Naive B cell (primary cell): ENCODE data around the gene CA6. TPM values are rescaled to one million over a fixed set of nuclear protein-coding genes. Genes with fewer than 3 reads are reported as not detected.
"Not testable (repeated sequence)": the region's sequence is repeated elsewhere in the genome, so short reads cannot be mapped to it uniquely, and the experiment has no call there.

Source experiments
- ATAC-seq, 2 donors: fragments of 150-1000 bp; cut with Tn5 transposase; 2 replicates each; pipeline ENCODE4 v1.10.0; 2021; ENCODE audit warnings: low read depth in 2 of 2, mild to moderate bottlenecking in 2 of 2, moderate library complexity in 2 of 2
- DNase-seq: peaks from one replicate; pipeline ENCODE4 v3.0.0; 2022
- H3K27ac Mint-ChIP-seq, 6 donors: one replicate each; pipeline ENCODE4 v1.8.0; 2020 to 2022; ENCODE audit warnings: mild to moderate bottlenecking in 6 of 6, mixed read lengths in 6 of 6, moderate library complexity in 5 of 6, inconsistent platforms in 2 of 6
- H3K27me3 Mint-ChIP-seq, 3 donors: one replicate each; pipeline ENCODE4 v1.8.0; 2021 to 2022; ENCODE audit warnings: mixed read lengths in 3 of 3, mild to moderate bottlenecking in 1 of 3
- H3K36me3 Mint-ChIP-seq, 2 donors: one replicate each; pipeline ENCODE4 v1.8.0; 2020 to 2022; ENCODE audit warnings: mixed read lengths in 2 of 2, inconsistent platforms in 1 of 2, mild to moderate bottlenecking in 1 of 2
- H3K4me1 Mint-ChIP-seq, 3 donors: one replicate each; pipeline ENCODE4 v1.8.0; 2020 to 2022; ENCODE audit warnings: mixed read lengths in 3 of 3, inconsistent platforms in 1 of 3, mild to moderate bottlenecking in 1 of 3, moderate library complexity in 1 of 3
- H3K4me3 Mint-ChIP-seq, 8 donors: one replicate each; pipeline ENCODE4 v1.8.0; 2020 to 2022; ENCODE audit warnings: mild to moderate bottlenecking in 8 of 8, mixed read lengths in 8 of 8, moderate library complexity in 8 of 8, inconsistent platforms in 2 of 8
- H3K9me3 Mint-ChIP-seq, 7 donors: one replicate each; pipeline ENCODE4 v1.8.0; 2020 to 2022; ENCODE audit warnings: mixed read lengths in 7 of 7, mild to moderate bottlenecking in 5 of 7, inconsistent platforms in 2 of 7, moderate library complexity in 1 of 7
- polyA plus RNA-seq, 6 donors: library from polyadenylated mRNA; unstranded; fragments of 300-500 nt; fragmentation: Illumina TruSeq; gene quantifications; one replicate each; pipeline ENCODE4 v1.2.3, GENCODE V29; 2021; ENCODE audit warnings: low read depth in 6 of 6

Gene CA6
- polyA plus RNA-seq, 6 donors from 2014 or later: not detected

DNA sequence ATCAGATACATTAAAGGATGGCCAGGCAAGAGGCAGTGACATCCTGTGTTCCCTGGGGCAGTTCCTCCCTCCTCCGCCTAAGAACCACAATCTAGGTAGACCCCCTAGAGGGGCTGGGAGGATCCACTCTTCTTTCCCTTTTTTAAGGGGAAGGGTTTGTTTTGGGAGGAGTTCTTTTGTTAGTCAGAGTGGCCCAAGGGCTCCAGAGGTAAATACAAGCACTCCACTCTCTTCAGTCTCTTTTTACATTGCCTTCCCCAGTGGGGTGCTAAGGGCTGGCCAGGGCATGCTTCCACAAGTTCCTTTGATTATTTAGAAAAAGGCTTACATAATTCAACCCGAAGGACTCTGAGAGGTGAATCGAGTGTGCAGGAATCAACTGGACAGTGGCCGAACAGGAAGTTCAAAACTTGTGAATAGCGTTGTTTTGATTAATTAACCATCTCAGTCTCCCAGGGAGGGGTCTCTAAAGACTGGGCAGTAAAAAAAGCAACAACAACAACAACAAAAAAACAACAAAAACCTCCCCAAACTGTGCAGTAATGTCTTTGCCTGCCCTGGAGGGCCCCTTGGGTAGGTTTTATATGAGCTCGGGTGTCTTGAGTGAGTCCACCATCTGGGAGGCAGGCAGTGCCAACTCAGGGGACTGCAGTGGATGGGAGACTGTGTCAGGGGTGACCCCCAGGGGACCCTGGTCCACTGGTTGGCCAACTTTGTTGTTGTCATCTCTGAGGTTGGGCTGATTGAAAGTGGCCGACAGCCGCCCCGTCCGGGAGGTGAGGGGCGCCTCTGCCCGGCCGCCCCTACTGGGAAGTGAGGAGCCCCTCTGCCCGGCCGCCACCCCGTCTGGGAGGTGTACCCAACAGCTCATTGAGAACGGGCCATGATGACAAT, 34.0 kb upstream of the CA6 start:
- H3K27ac Mint-ChIP-seq: peak overlapping the region in 1 of 6 donors; percentile 24
- ATAC-seq (no peak), DNase-seq (no peak)
- peaks cover 0 to 8% of the 10 kb centered on the region in 2 donors for H3K36me3 Mint-ChIP-seq
- H3K4me3 Mint-ChIP-seq: no peak overlapping the region
- H3K9me3 Mint-ChIP-seq: peaks cover 0 to 3% (median 0%) of the 10 kb centered on the region in 7 donors
- no peaks in the 10 kb centered on the region for H3K27me3 Mint-ChIP-seq
- H3K4me1 Mint-ChIP-seq: no peaks in the 10 kb centered on the region

DNA sequence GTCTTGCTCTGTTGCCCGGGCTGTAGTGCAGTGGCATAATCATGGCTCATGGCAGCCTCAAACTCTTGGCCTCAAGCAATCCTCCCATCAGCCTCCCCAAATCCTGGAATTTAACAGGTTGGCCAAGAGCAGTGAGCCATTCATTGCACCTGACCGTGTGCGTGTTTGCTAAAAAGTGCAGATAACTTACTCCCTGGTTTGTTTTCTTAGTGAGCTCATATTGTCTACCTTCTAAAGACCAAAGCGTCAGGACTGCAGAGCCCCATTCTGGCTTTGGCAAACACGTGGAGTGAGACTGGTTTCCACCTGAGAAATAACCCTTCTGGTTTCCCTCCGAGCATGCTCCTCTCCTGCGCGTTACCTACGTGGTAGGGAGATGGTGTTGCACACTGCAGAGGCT, 32.2 kb upstream of the CA6 start:
- peaks cover 0 to 8% of the 10 kb centered on the region in 2 donors for H3K36me3 Mint-ChIP-seq
- H3K4me1 Mint-ChIP-seq: no peaks in the 10 kb centered on the region
- peaks cover 0 to 3% (median 0%) of the 10 kb centered on the region in 7 donors for H3K9me3 Mint-ChIP-seq
- DNase-seq (no peak), ATAC-seq (no peak)
- H3K27me3 Mint-ChIP-seq: no peaks in the 10 kb centered on the region
- H3K4me3 Mint-ChIP-seq: no peak overlapping the region
- H3K27ac Mint-ChIP-seq: no peak overlapping the region

DNA sequence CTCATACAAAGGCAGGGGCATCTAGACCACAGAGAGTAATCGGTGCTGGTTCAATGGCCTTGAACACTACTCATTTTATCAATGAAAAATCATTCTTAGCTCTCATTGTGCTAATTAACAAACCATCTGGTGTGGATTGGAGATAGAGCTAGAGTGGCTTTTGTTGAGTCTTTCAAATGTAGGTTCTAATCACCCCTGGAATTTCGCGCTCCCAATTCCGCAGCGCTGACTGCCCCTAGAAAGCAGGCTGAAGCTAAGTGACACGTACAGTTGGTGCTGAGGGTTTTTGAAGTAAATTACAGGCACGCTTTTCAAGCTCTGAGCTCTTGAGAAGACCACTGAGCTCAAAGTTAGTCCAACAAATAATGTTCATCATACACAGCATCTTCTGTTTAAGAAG, 31.2 kb upstream of the CA6 start:
- DNase-seq: no peak
- peaks cover 0 to 8% of the 10 kb centered on the region in 2 donors for H3K36me3 Mint-ChIP-seq
- no peak overlapping the region for H3K27ac Mint-ChIP-seq
- no peak overlapping the region for H3K4me3 Mint-ChIP-seq
- H3K27me3 Mint-ChIP-seq: no peaks in the 10 kb centered on the region
- no peaks in the 10 kb centered on the region for H3K4me1 Mint-ChIP-seq
- ATAC-seq: no peak
- H3K9me3 Mint-ChIP-seq: peaks cover 0 to 3% (median 0%) of the 10 kb centered on the region in 7 donors

DNA sequence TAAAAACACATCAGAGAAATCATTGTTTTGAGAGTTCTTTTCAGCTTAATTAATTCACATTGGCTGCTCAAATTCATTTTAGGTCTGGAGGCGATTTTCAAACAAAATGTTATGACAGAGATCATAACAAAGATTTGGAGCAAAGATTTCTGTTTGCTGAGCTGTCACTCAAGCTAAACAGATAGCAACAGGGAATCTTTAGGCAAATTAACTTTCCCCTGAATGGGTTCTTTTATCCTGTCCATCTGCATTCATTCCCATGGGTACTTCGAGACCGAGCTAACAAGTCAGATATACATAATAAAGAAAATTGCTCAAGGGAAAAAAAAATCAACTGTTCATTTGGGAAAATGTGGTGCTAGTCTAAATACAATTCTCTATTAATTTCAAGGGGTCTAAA, 30.2 kb upstream of the CA6 start:
- ATAC-seq (no peak), DNase-seq (no peak)
- no peaks in the 10 kb centered on the region for H3K27me3 Mint-ChIP-seq
- H3K27ac Mint-ChIP-seq: no peak overlapping the region
- H3K9me3 Mint-ChIP-seq: peaks cover 0 to 3% (median 0%) of the 10 kb centered on the region in 7 donors
- H3K4me1 Mint-ChIP-seq: no peaks in the 10 kb centered on the region
- H3K36me3 Mint-ChIP-seq: peaks cover 0 to 2% of the 10 kb centered on the region in 2 donors
- no peak overlapping the region for H3K4me3 Mint-ChIP-seq

DNA sequence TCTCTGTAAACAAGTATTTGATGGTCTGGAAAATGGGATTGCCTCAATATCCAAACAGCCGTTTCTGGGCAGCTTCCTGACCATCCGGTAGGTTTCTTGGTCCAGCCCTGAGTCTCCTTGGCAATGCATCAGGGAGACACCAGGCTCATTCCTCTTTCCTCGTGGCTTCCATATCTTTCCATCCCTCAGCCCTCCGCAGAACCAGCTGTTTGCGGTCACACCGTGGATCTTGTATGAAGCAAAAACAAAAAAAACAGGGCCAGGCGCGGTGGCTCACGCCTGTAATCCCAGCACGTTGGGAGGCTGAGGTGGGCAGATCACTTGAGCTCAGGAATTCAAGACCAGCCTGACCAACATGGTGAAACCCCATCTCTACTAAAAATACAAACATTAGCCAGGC, 28.1 kb upstream of the CA6 start:
- not testable (repeated sequence) for H3K36me3 Mint-ChIP-seq, H3K4me1 Mint-ChIP-seq, DNase-seq, H3K4me3 Mint-ChIP-seq, H3K9me3 Mint-ChIP-seq, H3K27ac Mint-ChIP-seq, ATAC-seq
- peaks cover 0 to 14% (median 0%) of the 10 kb centered on the region in 3 donors for H3K27me3 Mint-ChIP-seq

DNA sequence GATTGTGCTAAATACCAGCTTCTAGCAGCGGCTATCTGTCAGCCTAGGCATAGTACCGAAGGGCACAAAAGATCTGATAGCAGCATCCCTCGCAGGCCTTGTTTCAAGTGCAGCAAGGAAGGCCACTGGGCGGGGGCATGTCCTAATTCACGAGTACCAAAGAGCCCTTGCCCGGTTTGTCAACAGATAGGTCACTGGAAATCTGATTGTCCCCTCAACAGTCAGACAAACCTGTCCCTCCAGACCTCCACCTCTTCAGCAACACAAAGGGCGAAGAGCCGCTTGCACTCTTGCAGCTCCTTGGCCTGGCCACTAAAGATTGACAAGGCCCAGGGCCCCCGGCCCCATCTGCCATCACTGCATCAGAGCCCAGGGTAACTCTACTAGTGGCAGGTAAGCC, 22.7 kb upstream of the CA6 start:
- Mint-ChIP-seq H3K36me3 (no peaks in the 10 kb centered on the region), H3K27me3 (peaks cover 0 to 14% (median 0%) of the 10 kb centered on the region in 3 donors), H3K4me1 (no peaks in the 10 kb centered on the region), H3K4me3 (no peak overlapping the region), H3K9me3 (no peaks in the 10 kb centered on the region), H3K27ac (no peak overlapping the region)
- DNase-seq (no peak), ATAC-seq (no peak)

DNA sequence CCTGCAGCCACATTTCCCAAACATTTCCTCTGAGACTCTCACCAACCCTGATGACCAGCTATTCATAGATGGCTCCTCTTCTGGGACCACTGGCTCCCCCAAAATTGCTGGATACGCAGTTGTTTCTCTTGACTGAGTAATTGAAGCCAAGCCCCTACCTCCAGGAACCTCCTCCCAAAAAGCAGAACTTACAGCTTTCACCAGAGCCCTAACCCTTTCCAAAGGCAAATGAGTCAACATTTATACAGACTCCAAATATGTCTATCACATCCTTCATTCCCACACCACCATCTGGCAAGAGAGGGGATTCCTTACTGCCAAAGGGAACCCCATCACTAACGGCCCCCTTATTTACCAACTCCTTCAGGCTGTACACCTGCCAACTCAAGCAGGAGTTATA, 20.3 kb upstream of the CA6 start:
- no peak for ATAC-seq
- no peak for DNase-seq
- Mint-ChIP-seq H3K27ac (no peak overlapping the region), H3K9me3 (no peaks in the 10 kb centered on the region), H3K36me3 (no peaks in the 10 kb centered on the region), H3K4me3 (no peak overlapping the region), H3K27me3 (peaks cover 0 to 14% (median 0%) of the 10 kb centered on the region in 3 donors), H3K4me1 (no peaks in the 10 kb centered on the region)

DNA sequence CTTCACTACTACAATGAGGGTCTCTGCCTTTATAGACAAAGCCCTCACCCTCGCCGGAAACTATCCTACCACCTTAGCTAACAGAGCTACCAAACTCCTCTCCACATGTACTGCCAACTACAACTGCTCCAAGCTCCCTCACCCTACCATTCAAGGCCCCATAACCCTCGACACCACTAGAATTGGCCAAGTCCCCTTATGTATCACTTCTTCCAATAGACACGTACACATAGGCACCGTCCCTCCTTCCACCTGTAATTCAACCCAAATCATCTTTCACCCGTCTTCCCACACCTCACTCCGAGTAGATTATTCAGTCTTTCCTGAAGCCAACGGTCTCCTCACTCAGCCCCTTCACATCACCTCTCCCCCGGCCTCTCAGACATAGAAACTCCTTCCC, 19.7 kb upstream of the CA6 start:
- Mint-ChIP-seq H3K9me3 (no peaks in the 10 kb centered on the region), H3K27me3 (peaks cover 0 to 14% (median 0%) of the 10 kb centered on the region in 3 donors), H3K4me1 (no peaks in the 10 kb centered on the region), H3K4me3 (no peak overlapping the region), H3K36me3 (no peaks in the 10 kb centered on the region), H3K27ac (no peak overlapping the region)
- ATAC-seq (no peak), DNase-seq (no peak)

DNA sequence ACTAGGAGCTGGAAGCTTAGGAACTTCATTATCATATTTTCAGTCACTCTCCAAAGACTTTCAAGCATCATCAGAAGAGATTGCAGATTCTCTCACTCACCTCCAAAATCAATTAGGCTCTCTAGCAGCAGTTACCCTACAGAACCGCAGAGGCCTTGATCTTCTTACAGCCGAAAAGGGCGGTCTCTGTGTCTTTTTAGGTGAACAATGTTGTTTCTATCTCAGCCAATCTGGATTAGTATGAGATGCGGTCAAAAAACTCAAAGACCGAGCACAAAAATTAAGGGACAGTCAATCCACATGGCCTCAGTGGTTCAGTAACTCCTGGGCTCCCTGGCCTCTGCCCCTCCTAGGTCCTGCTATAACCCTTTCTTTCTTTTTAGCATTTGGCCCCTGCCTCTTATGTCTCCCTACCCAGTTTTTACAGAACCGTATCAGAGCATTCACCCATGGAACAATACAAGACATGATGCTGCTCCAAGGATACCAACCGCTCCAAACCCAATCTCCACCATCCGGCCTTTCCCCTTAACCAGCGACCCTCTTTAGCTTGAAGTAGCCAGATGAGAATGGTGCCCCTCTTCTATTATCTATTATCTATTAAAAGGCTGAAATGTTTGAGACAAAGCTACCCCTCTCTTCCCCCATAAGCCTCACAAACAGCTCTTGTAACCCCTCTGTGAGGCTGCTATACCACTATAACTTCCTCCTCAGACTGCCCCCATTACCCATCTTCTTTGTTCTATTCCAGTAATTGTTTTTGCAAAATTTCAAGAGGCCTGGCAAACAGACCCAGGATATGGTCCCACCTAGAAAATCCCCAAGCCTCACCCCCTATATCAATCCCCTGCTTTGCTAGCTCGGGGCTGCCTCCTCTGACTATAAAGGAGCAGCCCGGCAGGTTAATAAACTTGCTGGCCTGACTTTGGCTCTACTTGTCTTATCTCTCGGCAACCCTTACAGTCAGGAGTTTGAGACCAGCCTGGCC, 18.7 kb upstream of the CA6 start:
- no peak overlapping the region for H3K27ac Mint-ChIP-seq
- H3K9me3 Mint-ChIP-seq: no peaks in the 10 kb centered on the region
- H3K4me3 Mint-ChIP-seq: no peak overlapping the region
- no peaks in the 10 kb centered on the region for H3K4me1 Mint-ChIP-seq
- no peak for DNase-seq
- peaks cover 0 to 5% (median 0%) of the 10 kb centered on the region in 3 donors for H3K27me3 Mint-ChIP-seq
- no peak for ATAC-seq
- H3K36me3 Mint-ChIP-seq: no peaks in the 10 kb centered on the region

DNA sequence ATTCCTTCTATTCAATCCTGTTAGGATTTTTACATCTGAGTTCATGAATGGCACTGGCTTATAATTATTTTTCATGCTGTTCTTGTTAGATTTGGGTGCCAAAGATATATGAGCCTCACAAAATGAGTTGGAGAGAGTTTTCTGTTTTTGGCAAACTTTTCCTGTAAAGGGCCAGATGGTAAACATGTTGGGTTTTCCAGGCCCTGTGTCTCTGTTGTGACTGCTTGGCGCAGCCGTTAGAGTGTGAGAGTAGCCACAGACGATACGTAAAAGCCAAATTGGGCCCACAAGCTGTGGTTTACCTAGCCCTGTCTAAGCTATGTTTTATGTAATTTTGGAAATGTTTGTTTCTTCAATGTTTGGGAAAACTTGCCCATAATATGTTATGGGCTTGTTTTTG, 15.6 kb upstream of the CA6 start:
- no peaks in the 10 kb centered on the region for H3K27me3 Mint-ChIP-seq
- no peak for ATAC-seq
- H3K9me3 Mint-ChIP-seq: peaks cover 0 to 1% (median 0%) of the 10 kb centered on the region in 7 donors
- H3K4me1 Mint-ChIP-seq: no peaks in the 10 kb centered on the region
- DNase-seq: no peak
- H3K36me3 Mint-ChIP-seq: no peaks in the 10 kb centered on the region
- no peak overlapping the region for H3K4me3 Mint-ChIP-seq
- H3K27ac Mint-ChIP-seq: no peak overlapping the region

DNA sequence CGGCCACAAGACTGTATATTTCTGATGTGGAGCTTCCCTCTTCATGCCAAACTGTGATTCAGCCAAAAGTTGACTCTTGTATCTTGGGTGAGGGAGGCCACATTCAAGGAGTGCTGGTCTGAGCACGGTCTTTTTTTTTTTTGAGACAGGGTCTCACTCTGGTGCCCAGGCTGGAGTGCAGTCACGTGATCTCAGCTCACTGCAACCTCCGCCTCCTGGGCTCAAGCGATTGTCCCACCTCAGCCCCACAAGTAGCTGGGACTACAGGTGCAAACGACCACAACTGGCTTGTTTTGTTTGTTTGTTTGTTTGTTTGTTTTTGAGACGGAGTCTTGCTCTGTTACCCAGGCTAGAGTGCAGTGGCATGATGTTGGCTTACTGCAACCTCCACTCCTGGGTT, 8.6 kb upstream of the CA6 start:
- not testable (repeated sequence) for H3K4me3 Mint-ChIP-seq, H3K9me3 Mint-ChIP-seq, H3K4me1 Mint-ChIP-seq, ATAC-seq, H3K27ac Mint-ChIP-seq, H3K36me3 Mint-ChIP-seq, DNase-seq
- H3K27me3 Mint-ChIP-seq: peaks cover 4 to 10% (median 9%) of the 10 kb centered on the region in 3 donors

DNA sequence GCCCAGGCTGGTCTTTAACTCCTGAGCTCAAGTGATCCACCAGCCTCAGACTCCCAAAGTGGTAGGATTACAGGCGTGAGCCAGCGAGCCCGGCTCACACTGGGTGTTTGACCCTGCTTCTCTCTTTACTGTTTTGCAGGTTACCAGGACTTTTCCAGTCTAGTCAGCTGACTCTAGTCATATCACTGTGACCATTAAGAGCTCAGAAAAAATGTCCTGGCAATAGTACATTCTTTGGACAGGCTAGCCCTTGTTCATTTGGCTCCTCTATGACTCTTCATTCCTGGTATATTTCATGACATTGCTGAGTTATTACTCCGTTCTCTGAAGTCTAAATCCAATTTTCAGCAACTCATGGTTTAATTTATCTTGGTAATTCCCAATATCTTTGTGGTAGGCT, 8.0 kb upstream of the CA6 start:
- no peak overlapping the region for H3K4me3 Mint-ChIP-seq
- ATAC-seq: no peak
- no peak for DNase-seq
- H3K4me1 Mint-ChIP-seq: peaks cover 0 to 2% (median 0%) of the 10 kb centered on the region in 3 donors
- peaks cover 4 to 10% (median 9%) of the 10 kb centered on the region in 3 donors for H3K27me3 Mint-ChIP-seq
- H3K9me3 Mint-ChIP-seq: peaks cover 0 to 1% (median 0%) of the 10 kb centered on the region in 7 donors
- no peak overlapping the region for H3K27ac Mint-ChIP-seq
- no peaks in the 10 kb centered on the region for H3K36me3 Mint-ChIP-seq

DNA sequence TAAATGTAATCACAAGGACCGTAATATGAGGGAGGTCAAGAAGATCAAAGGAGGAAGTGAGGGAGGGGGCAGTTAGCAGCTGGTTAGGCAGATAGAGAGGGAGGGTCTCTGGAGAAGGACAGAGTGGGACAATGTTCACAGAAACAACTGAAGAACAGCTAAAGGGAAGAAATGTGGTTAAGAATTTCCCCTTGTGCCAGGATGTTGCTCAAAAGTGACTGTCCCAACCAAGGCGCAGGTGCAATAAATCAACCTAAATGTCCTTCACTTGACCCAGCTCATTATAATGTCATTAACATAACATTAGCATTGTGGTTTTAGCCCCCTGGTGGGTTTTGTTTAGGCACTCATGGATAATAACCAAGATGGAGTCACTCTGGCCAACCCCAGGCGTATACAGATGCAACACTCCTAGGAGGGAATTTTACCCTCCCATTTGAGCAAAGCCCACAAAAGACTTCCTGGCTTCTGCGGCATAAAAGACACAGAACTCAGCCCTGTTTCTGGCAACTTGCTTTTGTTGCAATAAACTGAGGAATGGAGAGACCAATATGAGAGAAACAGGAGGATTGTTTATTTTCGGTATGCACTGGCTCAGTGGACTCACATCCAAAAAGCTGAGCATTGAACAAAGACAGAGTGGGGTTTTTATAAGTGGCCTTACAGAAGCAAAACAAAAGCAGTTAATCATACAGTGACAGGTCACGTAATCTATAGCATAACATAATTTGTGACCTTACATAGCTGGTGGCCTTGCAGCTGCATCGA, 7.3 kb upstream of the CA6 start:
- Mint-ChIP-seq H3K4me3 (peak overlapping the region in 1 of 8 donors; percentile 17), H3K27me3 (peaks cover 4 to 13% (median 12%) of the 10 kb centered on the region in 3 donors), H3K27ac (no peak overlapping the region), H3K36me3 (no peaks in the 10 kb centered on the region), H3K9me3 (peaks cover 0 to 1% (median 0%) of the 10 kb centered on the region in 7 donors), H3K4me1 (peaks cover 0 to 3% (median 2%) of the 10 kb centered on the region in 3 donors)
- DNase-seq (no peak), ATAC-seq (no peak)
